ENCODE results near the gene ZNF488.

ZNF488 gene

GRCh38 chr10:47323636-47324296 is 60.3 kb downstream of the ZNF488 start:
- Histone ChIP-seq H3F3A (ENCODE audit: insufficient read depth, low read length) (no peaks in the 10 kb centered on the region), H3K27me3 (ENCODE audit: insufficient read depth, low read length) (no peaks in the 10 kb centered on the region), H3K4me2 (ENCODE audit: low read length) (no peak overlapping the region), H3K4me3 (ENCODE audit: low read depth, low read length, poor library complexity, severe bottlenecking) (no peak overlapping the region), H3K9ac (ENCODE audit: low read length) (no peak overlapping the region), H2AFZ (ENCODE audit: low read length) (no peak overlapping the region), H3K9me3 (ENCODE audit: low read length) (no peaks in the 10 kb centered on the region), H3K9me2 (ENCODE audit: low read depth, low read length) (no peaks in the 10 kb centered on the region), H4K20me1 (ENCODE audit: insufficient read depth, low read length) (no peaks in the 10 kb centered on the region), H3K36me3 (ENCODE audit: insufficient read depth, low read length) (no peaks in the 10 kb centered on the region), H3K4me1 (ENCODE audit: insufficient read depth, low read length, severe bottlenecking) (no peaks in the 10 kb centered on the region), H3K27ac (ENCODE audit: low read depth, low read length, poor library complexity, severe bottlenecking) (no peak overlapping the region), H3K79me2 (ENCODE audit: insufficient read depth, low read length) (no peaks in the 10 kb centered on the region)
- no peak for TF ChIP-seq EZH2 (IDR thresholded peaks at IDR 0.05; ENCODE audit: borderline replicate concordance, low read length)
- TF ChIP-seq CTCF (IDR thresholded peaks at IDR 0.05; ENCODE audit: low read length): no peak

DNA sequence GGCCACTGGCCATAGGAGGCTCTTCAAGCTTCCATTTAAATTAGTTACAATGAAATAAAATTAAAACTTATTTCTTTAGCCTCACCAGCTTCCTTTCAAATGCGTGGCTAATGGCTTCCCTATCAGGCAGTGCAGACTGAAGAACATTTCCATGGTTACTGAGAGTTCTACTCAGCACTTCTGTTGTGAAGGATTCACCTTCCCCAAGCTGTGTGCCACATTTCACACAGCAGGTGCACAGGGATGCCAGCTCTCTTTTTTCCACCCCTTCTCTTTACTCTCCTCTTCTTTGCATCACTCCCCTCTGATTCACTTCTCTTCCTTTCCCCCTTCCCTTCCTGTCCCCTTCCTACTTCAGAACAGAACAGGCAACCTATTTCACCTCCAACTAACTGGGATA is 61.0 kb downstream of the ZNF488 start:
- no peaks in the 10 kb centered on the region for H3K36me3 ChIP-seq (ENCODE audit: insufficient read depth, low read length)
- no peaks in the 10 kb centered on the region for H3K79me2 ChIP-seq (ENCODE audit: insufficient read depth, low read length)
- no peak for TF ChIP-seq EZH2 (IDR thresholded peaks at IDR 0.05; ENCODE audit: borderline replicate concordance, low read length)
- TF ChIP-seq CTCF (IDR thresholded peaks at IDR 0.05; ENCODE audit: low read length): no peak
- no peak overlapping the region for H2AFZ ChIP-seq (ENCODE audit: low read length)
- H3K27ac ChIP-seq (ENCODE audit: low read depth, low read length, poor library complexity, severe bottlenecking): no peak overlapping the region
- no peak overlapping the region for H3K4me3 ChIP-seq (ENCODE audit: low read depth, low read length, poor library complexity, severe bottlenecking)
- no peaks in the 10 kb centered on the region for H3K9me3 ChIP-seq (ENCODE audit: low read length)
- no peaks in the 10 kb centered on the region for H4K20me1 ChIP-seq (ENCODE audit: insufficient read depth, low read length)
- no peaks in the 10 kb centered on the region for H3K9me2 ChIP-seq (ENCODE audit: low read depth, low read length)
- no peak overlapping the region for H3K9ac ChIP-seq (ENCODE audit: low read length)
- H3F3A ChIP-seq (ENCODE audit: insufficient read depth, low read length): no peaks in the 10 kb centered on the region
- no peak overlapping the region for H3K4me2 ChIP-seq (ENCODE audit: low read length)
- no peaks in the 10 kb centered on the region for H3K27me3 ChIP-seq (ENCODE audit: insufficient read depth, low read length)
- no peaks in the 10 kb centered on the region for H3K4me1 ChIP-seq (ENCODE audit: insufficient read depth, low read length, severe bottlenecking)

DNA sequence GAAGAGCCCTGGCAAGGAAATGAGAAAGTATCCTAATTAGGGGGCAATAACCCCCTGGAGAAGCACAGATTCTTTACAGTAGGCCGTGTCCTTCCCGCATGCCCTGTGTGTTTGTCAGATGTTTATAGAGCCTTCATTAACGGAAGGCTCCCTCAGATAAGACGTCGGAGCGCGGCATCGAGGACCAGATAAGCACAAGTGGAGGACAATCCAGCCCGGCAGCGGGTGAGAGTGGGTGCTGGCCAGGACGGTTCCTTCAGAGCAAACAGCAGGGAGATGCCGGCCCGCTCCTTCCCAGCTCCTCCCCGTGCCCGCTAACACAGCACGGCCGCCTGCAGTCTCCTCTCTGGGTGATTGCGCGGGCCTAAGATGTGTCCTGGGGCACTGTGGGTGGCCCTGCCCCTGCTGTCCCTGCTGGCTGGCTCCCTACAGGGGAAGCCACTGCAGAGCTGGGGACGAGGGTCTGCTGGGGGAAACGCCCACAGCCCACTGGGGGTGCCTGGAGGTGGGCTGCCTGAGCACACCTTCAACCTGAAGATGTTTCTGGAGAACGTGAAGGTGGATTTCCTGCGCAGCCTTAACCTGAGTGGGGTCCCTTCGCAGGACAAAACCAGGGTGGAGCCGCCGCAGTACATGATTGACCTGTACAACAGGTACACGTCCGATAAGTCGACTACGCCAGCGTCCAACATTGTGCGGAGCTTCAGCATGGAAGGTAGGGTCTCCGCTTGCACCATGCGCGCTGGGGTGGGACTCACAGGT is 61.6 kb downstream of the ZNF488 start, which contains the start of gene GDF2:
TSS of gene GDF2 (plus strand) at position 155 of the 762 bp plus-strand sequence. CDS start at position 370, 215 bp downstream.
- no peaks in the 10 kb centered on the region for H3K36me3 ChIP-seq (ENCODE audit: insufficient read depth, low read length)
- no peaks in the 10 kb centered on the region for H3K79me2 ChIP-seq (ENCODE audit: insufficient read depth, low read length)
- H3K4me1 ChIP-seq (ENCODE audit: insufficient read depth, low read length, severe bottlenecking): no peaks in the 10 kb centered on the region
- no peak within 1 kb of the TSS for H3K4me3 ChIP-seq (ENCODE audit: low read depth, low read length, poor library complexity, severe bottlenecking)
- H2AFZ ChIP-seq (ENCODE audit: low read length): no peak within 1 kb of the TSS
- H3K9me2 ChIP-seq (ENCODE audit: low read depth, low read length): no peaks in the 10 kb centered on the region
- H3K9me3 ChIP-seq (ENCODE audit: low read length): no peaks in the 10 kb centered on the region
- H3F3A ChIP-seq (ENCODE audit: insufficient read depth, low read length): no peaks in the 10 kb centered on the region
- H3K27ac ChIP-seq (ENCODE audit: low read depth, low read length, poor library complexity, severe bottlenecking): no peak within 1 kb of the TSS
- no peak within 1 kb of the TSS for H3K9ac ChIP-seq (ENCODE audit: low read length)
- no peaks in the 10 kb centered on the region for H4K20me1 ChIP-seq (ENCODE audit: insufficient read depth, low read length)
- no peak within 1 kb of the TSS for H3K4me2 ChIP-seq (ENCODE audit: low read length)
- H3K27me3 ChIP-seq (ENCODE audit: insufficient read depth, low read length): no peaks in the 10 kb centered on the region
- TF ChIP-seq EZH2 (IDR thresholded peaks at IDR 0.05; ENCODE audit: borderline replicate concordance, low read length) (no peak), CTCF (IDR thresholded peaks at IDR 0.05; ENCODE audit: low read length) (no peak)
